Parathyroid adenoma (tissue), 2 donors: ENCODE results near the gene PGRMC2.

Experiments
- H2AFZ ChIP-seq: fragments of 300-600 bp; sonication (generic); one replicate; pipeline ENCODE4 v1.7.0; 2017; ENCODE audit warnings: antibody characterized with exemption, mild to moderate bottlenecking
- H3K27ac ChIP-seq: fragments of 300-600 bp; sonication (generic); one replicate; pipeline ENCODE4 v1.7.0; 2017
- H3K27me3 ChIP-seq: fragments of 300-600 bp; sonication (generic); one replicate; pipeline ENCODE4 v1.7.0; 2017; ENCODE audit warnings: low read length; ENCODE audit not compliant: control insufficient read depth, insufficient read depth
- H3K36me3 ChIP-seq: fragments of 300-600 bp; sonication (generic); one replicate; pipeline ENCODE4 v1.7.0; 2017; ENCODE audit warnings: low read length; ENCODE audit not compliant: control insufficient read depth, insufficient read depth
- H3K4me1 ChIP-seq: fragments of 300-600 bp; sonication (generic); one replicate; pipeline ENCODE4 v1.7.0; 2017; ENCODE audit warnings: control low read depth
- H3K4me2 ChIP-seq: fragments of 300-600 bp; sonication (generic); one replicate; pipeline ENCODE4 v1.7.0; 2017; ENCODE audit warnings: low read length
- H3K4me3 ChIP-seq: fragments of 300-600 bp; sonication (generic); one replicate; pipeline ENCODE4 v1.7.0; 2017; ENCODE audit warnings: low read depth, low read length
- H3K79me2 ChIP-seq: fragments of 300-600 bp; sonication (generic); one replicate; pipeline ENCODE4 v1.7.0; 2017; ENCODE audit warnings: control low read depth
- H3K9ac ChIP-seq: fragments of 300-600 bp; sonication (generic); one replicate; pipeline ENCODE4 v1.7.0; 2017; ENCODE audit warnings: mild to moderate bottlenecking
- H3K9me3 ChIP-seq: fragments of 300-600 bp; sonication (generic); one replicate; pipeline ENCODE4 v1.7.0; 2017; ENCODE audit warnings: low read length; ENCODE audit not compliant: control insufficient read depth
- CTCF ChIP-seq: fragments of 300-600 bp; sonication (generic); IDR thresholded peaks from one replicate; pipeline ENCODE4 v1.7.0; 2017; ENCODE audit warnings: antibody characterized with exemption, mild to moderate bottlenecking
- donor health status: primary hyperparathyroidism.

PGRMC2 gene

GRCh38 chr4:128298146-128298758 lies 10.6 kb upstream of the PGRMC2 start:
- Histone ChIP-seq H3K9me3 (no peaks in the 10 kb centered on the region), H2AFZ (no peak overlapping the region), H3K27ac (no peak overlapping the region), H3K36me3 (no peaks in the 10 kb centered on the region), H3K27me3 (no peaks in the 10 kb centered on the region), H3K4me3 (no peak overlapping the region), H3K4me1 (no peaks in the 10 kb centered on the region), H3K79me2 (no peaks in the 10 kb centered on the region), H3K9ac (no peak overlapping the region), H3K4me2 (no peak overlapping the region)
- no peak for TF ChIP-seq CTCF

DNA sequence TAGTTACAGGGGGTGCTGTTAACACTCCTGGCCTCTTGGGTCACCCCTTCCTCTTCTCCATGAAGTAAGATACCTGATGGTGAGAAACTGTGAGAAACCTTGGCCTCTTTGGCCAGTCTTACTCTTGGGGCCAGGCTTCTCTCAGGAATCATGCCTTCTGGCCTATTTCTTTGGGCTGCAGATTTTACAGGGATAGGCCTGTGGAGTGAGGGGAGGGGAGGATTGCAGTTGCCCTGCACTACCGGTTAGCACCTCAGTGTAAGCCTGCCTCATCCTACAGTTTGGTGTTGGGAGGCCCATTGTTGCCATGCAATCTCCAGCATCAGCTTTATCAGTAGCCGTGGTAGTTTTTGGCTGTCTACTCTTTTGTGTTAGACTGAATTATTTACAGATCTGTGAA lies 7.6 kb upstream of the PGRMC2 start:
- Histone ChIP-seq H3K27me3 (no peaks in the 10 kb centered on the region), H2AFZ (no peak overlapping the region), H3K4me1 (no peaks in the 10 kb centered on the region), H3K36me3 (no peaks in the 10 kb centered on the region), H3K4me3 (no peak overlapping the region), H3K27ac (no peak overlapping the region), H3K9ac (no peak overlapping the region), H3K9me3 (no peaks in the 10 kb centered on the region), H3K4me2 (no peak overlapping the region), H3K79me2 (no peaks in the 10 kb centered on the region)
- TF ChIP-seq CTCF = no peak

DNA sequence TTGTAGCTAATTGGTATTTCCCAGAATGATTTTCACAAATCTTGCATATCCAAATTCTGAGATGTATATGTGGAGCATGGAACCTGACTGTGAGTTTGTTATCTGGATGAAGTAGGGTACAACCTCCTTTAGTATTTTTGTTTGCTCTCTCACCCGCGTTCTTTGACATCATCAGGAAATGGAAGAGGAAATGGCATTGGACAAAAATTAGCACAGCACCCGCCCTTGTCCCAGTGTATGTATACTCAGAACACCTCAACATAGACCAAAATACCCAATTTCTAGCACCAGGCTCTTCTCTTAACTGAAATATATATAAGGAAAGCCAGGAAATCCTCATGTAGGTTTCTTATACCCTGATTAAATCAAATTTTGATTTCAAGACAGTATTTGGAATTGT lies 6.9 kb upstream of the PGRMC2 start:
- H3K27ac ChIP-seq = no peak overlapping the region
- H3K79me2 ChIP-seq = no peaks in the 10 kb centered on the region
- no peak for TF ChIP-seq CTCF
- H3K36me3 ChIP-seq = no peaks in the 10 kb centered on the region
- no peaks in the 10 kb centered on the region for H3K4me1 ChIP-seq
- no peaks in the 10 kb centered on the region for H3K9me3 ChIP-seq
- no peak overlapping the region for H2AFZ ChIP-seq
- no peak overlapping the region for H3K9ac ChIP-seq
- H3K4me2 ChIP-seq = no peak overlapping the region
- no peaks in the 10 kb centered on the region for H3K27me3 ChIP-seq
- H3K4me3 ChIP-seq = no peak overlapping the region

DNA sequence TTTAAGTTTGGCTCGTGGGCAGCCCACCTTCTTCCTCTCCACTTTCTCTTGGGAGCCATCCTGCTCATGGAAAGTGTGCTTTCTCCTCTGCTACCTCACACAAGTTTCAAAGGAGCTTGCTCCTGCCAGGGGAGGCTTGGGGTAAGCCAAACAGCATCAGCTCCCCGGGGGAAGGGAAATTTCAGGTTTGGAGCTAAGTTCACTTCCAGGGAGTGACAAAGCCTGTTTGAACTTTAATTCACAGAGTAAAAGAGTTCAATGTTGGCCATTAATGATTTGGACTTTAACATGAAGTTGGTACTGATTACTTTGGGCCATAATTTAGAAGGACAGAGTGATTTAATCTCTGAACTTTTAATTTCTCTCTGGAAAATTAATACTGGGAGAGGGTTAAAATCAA lies 4.7 kb upstream of the PGRMC2 start:
- Histone ChIP-seq H3K4me3 (no peak overlapping the region), H3K36me3 (no peaks in the 10 kb centered on the region), H3K9me3 (no peaks in the 10 kb centered on the region), H3K79me2 (no peaks in the 10 kb centered on the region), H3K27me3 (no peaks in the 10 kb centered on the region), H3K9ac (no peak overlapping the region), H2AFZ (no peak overlapping the region), H3K4me2 (no peak overlapping the region), H3K27ac (no peak overlapping the region), H3K4me1 (peaks cover 4% of the 10 kb centered on the region)
- no peak for TF ChIP-seq CTCF

DNA sequence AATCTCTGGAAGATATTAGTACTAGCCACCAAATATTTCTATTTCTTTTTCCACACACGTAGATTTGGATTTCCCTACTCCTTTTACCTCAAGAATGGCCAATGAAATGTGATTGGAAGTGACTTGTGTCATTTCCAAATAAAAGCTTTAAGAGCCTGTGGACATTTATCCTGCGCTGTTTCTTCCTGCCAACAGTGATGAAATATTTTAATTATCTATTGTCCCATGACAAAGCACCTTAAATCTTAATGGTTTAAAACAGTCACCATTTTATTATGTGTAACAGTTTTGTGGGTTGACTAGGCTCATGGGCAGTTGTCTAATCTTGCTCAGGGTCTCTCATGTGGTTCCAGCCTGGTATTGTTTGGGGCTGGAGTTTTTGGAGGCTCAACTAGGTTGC lies 3.5 kb upstream of the PGRMC2 start:
- Histone ChIP-seq H3K9ac (no peak overlapping the region), H3K27ac (no peak overlapping the region), H3K79me2 (no peaks in the 10 kb centered on the region), H3K27me3 (no peaks in the 10 kb centered on the region), H2AFZ (no peak overlapping the region), H3K4me3 (no peak overlapping the region), H3K4me2 (no peak overlapping the region), H3K36me3 (no peaks in the 10 kb centered on the region), H3K4me1 (peaks cover 4% of the 10 kb centered on the region), H3K9me3 (no peaks in the 10 kb centered on the region)
- TF ChIP-seq CTCF = no peak
